Stimulated activated CD4-positive, alpha-beta T cell treated with anti-CD3 and anti-CD28 coated beads, TNF-alpha, amount 100 ng/mL, for 1 hour (primary cell): ENCODE results near the gene WDR36.
"Not testable (repeated sequence)": the region's sequence is repeated elsewhere in the genome, so short reads cannot be mapped to it uniquely, and the experiment has no call there.

Experiments used
- DNase-seq, 3 donors: peaks; one replicate each; pipeline ENCODE4 v3.0.0-alpha.2; 2020; ENCODE audit warnings: low read depth in 3 of 3, low spot score in 1 of 3

The WDR36 gene

DNA sequence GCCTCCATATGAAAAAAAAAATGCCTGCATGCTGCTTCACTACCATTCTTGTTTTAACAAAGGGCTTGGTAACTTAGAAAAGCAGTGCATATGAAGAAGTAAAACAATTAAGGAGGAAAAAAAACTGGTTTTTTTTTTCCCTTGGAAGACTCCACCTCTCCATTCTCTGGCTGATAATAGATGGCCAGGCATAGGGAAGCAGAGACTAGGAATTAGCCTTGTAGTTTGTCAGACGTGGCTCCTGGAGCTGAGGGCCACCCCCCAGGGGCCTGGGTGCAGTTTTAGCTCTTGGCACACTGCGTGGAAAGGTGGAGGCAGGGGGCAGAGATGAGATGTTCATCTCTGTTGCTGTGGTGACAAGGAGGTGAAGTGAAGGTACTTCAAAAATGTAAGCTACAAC, 42.7 kb downstream of the WDR36 start:
- DNase-seq = no peak

DNA sequence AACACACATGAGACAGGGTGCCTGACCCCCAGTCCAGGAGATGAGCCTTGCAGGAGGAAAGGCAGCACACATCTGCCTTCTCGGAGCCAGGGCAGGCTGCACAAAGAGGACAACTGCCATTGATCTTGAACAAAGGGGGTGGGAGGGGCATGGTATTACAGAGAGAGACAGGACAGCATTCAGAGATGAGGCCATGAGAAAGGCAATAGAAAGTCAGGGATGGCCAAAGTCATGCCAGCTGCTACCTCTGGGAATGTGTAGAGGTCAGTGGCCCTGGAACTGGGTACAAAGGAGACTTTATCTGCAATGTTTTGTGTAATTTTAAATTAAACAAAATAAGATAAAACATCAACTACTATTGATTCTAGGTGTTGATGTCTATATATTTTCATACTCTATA, 43.2 kb downstream of the WDR36 start:
- no peak for DNase-seq

DNA sequence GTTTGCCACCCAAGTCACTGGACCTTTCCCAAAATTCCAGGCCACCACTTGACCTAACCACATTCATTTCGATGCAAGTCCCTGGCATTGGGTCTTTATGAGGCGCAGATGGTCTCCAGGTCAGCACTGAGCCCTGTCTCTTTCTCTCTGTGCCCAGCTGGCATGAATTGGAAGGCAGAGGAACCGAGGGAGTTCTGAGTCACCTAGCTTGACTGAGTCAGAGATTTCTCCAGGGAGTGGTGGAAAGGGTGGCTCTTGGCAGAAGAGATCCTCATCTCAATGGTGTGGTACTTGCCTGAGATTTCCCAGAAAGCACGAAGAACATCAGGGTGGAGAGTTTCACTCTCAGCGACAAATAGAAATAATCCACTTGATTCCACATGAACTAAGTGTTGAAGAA, 43.8 kb downstream of the WDR36 start:
- DNase-seq = no peak

DNA sequence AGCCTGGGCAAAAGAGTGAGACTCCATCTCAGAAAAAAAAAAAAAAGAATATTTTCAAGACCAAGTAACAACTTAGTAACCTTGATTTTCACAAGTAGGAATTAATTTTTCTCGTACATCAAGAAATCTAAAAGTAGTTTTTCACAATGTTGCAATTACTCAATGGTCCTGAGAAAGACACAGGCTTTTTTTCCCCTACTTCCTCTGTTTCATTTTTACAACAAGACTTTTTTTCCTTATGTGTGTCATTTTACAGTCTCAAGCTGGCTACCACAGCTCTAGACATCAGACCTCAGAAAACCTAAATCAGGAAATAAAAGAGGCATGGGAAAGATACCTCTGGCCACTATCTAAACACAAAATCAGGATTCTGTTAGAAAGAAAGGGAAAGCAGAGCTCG, 45.9 kb downstream of the WDR36 start:
- DNase-seq = no peak

DNA sequence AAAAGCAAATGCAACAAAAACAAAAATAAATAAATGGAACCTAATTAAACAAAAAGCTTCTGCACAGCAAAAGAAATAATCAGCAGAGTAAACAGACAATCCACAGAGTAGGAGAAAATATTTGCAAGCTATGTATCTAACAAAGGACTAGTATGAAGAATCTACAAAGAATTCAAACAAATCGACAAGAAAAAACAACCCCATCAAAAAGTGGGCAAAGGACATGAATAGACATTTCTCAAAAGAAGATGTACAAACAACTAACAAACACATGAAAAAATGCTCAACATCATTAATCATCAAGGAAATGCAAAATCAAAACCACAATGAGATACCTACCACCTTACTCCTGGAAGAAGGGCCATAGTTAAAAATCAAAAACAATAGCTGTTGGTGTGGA, 49.3 kb downstream of the WDR36 start:
- not testable (repeated sequence) for DNase-seq

DNA sequence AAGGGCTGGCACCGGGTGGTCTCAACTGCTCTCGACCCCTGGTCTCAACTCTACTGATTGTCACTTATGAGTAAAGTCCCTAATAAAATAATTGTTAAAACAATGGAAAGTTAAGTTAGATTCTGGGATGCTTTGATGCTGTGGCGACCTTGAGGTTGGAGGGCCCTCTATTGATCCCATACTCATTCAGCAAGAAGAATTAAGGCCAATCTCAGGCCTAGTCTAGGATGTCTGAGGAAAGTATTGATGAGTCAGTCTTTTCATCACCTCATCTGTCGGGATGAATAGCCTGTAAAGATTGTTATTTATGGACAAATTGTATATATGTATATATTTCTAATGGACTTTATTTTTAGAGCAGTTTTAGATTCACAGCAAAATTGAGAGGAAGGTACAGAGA, 50.8 kb downstream of the WDR36 start:
- DNase-seq = no peak

DNA sequence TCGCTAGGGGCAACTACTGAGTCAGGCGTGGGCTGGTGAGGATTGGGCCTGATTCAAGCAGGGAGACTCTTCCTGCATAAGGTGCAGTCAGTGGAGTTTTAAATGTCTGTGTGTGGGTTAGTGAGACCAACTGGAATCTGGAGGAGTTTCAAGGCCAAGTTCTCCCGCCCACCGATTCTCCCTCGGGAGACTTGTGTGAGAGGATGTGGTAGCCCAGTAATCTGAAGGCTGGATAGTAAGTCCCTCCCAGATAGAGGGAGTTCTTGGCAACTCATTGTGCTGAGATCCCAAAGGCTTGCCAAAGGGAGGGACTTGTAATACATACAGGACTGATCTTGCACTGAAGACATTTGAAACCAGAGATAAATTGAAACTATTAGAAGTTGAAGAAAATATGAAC, 51.8 kb downstream of the WDR36 start:
- DNase-seq = no peak

DNA sequence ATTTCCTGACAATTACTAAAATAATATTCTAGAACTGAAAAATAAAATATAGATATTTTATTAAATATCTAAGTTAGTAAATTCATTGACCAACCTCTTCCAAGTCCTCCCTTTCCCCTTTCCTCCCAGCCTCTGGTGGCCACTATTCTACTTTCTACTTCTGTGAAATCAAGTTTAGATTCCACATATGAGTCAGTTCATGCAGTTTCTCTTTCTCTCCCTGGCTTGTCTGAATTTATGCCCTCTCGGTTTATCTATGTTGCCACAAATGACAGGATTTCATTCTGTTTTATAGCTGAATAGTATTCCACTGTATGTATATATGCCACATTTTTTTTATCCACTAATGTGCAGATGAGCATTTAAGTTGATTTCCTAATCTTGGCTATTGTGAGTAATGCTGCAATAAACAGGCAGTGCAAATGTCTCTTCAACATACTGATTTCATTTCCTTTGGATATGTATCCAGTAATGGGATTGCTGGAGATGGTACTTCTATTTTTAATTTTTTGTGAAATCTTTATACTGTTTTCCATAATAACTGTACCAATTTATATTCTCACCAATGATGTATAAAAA, 52.3 kb downstream of the WDR36 start:
- no peak for DNase-seq

DNA sequence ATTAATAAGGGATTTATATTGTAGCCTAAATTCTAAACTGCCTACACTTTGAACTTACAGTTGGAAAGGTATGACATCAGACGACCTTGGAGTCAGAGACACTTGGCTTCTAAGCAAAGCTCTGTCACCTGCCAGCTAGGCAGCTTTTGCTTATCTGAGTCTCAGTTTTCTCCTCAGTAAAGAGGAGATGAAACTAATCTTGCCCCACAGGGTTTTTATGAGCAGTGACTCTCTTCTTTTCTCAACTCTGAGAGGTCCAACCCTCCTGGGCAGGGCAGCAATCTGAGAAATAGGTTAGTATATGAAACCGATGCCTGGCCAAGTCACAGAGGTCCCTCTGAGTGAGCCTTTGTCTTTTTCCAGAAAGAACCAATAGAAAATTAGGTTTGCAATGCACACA, 53.9 kb downstream of the WDR36 start:
- no peak for DNase-seq

DNA sequence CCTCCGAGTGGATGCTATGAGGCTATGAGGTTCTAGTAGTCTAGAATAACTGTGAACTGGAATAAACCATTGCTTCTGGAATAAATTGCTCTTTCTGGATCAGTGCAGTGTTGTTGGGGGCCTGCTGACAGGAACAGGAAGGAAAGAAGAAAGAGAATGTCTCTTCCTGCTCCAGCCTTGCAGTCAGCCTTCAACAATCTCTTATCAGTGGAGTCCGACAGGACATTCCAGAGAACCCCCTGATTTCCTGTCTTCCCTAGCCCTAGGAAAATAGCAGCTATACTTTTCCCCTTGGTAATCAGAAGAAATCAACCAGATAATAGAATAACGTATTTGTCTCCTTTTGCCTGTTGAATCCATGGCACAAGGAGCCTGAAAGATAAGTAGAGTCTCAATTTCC, 55.4 kb downstream of the WDR36 start:
- DNase-seq = no peak

DNA sequence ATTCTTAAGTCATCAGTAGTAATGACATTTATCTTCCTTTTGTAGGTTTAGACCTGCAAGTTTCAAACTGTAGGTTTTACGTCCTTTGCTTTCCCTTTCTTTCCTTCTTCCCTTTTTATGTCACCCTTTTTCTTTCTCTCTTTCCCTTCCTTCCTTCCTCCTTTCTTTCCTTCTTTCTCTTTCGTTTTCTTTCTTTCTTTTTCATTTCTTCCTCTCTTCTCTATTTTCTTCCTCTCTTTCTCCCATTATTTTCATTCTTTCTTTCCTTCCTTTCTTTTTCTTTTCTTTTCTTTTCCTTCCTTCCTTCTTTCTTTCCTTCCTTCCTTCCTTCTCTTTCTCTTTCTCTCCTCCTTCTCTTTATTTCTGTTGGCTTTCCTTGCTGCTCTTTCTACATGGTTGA, 59.9 kb downstream of the WDR36 start:
- no peak for DNase-seq

DNA sequence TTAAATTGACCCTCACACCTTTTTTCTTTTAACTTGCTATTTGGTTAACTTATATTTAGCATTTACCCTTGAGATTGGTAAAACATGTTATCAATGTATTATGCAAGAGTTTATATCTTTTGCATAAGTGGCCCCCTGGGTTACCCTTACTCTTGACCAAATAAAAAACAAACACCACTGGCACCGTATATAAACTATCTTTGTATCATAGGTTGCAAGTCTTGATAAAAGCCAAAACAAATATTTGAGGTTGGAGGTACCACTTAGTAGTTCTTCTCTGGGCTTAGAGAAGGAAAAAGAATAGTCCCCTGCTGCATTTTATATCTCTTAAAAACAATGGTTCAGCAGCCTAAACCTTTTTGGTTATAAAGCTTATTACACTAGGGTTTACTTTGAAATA, 61.3 kb downstream of the WDR36 start:
- no peak for DNase-seq

DNA sequence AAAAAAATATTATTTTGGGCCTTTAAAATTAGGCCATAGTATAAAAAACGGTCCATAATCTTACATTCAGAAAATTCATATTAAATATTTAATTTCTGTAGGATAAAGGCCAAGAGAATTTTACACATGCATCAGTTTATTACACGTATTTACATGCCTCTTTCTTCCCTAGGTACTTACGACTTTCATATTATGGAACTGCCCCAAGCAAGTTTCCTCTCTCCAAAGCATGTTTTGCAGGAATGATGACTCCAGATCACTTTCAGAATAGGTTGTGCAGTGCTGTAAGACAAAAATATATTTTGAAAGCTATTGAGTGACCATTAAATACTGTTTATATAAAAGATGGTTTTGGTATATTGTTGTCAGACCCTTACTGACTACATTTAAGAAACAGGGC, 61.8 kb downstream of the WDR36 start:
- no peak for DNase-seq

DNA sequence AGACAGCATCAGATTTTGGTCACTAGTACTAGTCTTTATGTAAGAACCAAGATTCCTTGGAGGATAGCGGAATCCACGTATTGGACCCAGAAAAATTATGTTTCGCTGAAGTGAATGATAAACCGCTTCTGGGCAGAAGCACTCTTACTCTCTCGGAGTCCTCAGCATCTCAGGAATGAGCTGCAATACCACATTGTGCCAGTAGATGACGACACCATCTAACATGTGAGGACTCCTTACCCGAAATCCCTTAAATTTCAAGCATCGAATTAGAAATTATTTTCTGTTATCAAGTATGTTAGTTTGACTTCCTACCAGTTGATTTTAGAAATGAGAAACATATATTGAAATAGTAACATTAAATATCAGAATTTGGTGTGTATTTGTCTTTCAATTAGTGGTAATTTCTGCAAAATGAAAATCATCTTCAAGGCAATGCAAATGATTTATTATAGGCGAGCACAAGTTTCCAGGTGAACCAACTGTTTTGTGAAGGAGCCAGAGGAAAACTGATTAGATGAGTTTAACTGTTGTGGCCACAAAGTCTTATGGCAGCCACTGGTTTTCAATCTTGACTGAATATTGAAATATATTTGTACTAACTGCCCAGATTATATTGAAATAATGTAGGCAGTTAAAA, 66.1 kb downstream of the WDR36 start:
- DNase-seq = peak; percentile 54 to 69 (median 57)

DNA sequence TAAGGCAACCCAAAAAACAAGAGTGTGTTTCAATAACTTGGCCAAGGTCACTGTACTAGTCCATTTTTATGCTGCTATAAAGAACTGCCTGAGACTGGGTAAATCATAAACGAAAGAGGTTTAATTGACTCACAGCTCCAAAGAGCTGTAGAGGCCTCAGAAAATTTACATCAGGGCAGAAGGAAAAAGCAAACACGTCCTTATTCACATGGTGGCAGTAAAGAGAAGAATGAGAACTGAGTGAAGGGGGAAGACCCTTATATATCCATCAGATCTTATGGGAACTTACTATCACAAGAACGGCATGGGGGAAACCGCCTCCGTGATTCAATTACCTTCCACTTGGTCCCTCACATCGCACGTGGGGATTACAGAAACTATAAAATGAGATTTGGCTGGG, 67.7 kb downstream of the WDR36 start:
- no peak for DNase-seq

DNA sequence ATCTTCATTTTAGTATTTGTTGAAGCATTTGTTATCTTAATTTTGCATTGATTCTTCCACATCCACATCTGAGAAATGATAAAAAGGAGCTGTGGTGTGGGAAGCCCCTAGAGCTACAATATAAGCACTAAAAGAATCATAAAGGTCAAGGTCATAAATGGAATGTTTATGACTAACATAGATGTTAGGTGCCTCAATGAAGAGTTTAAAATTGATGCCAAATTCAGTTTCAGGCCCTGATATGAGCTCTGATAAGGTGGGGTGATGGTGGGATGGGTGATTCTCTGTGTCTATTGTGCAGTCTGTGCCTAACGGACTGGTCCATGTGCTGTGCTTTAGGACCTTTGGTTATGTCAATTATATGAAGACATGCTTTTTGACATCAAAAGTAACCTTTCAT, 70.9 kb downstream of the WDR36 start:
- DNase-seq = no peak

DNA sequence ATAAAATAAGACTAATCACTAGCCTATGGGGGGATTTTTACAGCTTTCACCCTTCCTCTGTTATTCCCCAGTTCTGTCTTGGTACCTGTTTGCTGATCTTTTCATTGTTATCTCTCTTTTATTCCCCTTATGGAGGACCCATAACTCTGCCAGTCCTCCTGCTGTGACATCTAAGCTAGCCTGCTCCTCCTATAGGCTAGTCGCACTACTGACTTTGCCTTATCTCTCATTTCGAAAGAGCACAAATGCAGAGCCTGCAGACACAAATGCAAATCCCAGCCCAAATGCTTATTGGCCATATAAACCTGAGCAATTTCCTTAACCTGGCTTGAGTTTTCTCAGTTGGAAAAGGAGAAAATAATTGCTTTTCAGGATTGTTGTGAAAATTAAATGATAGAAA, 72.9 kb downstream of the WDR36 start:
- no peak for DNase-seq

DNA sequence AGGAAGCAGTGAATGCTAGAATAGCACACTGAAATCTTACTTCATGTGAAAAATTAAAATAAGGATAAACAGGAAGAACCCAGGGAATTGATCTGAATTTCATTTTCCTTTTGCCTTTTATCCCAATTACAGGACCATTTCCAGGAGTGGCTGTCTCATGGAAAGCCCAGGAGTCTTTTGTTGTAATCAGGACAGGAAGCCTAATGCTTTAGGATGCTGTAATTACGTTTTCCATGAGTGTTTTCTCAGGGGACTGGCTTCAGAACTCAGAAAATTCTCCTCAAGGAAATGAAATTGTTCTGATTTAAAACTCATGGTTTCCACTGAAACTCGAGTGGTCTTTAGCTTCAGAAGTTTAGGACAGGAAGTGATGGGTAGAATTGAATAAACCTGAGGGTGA, 75.4 kb downstream of the WDR36 start:
- DNase-seq = no peak

DNA sequence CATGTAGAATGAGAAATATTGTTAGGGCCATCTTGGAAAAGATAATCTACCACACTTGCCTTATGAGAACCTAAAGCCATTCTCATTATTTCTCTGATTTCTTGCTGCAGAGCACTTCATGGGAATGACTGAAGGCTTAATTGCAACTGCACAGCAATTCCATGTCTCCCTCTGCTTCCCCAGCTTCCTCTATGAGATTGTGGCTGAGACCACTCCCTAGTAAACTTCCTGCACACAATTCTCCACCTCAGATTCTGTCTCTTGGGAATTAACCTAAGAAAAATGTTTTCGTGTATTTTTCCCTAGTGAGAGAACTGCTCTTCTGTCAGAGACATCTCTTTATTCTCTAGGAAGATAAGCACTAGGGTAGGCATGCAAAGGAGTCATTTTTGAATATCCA, 76.5 kb downstream of the WDR36 start:
- DNase-seq = no peak

DNA sequence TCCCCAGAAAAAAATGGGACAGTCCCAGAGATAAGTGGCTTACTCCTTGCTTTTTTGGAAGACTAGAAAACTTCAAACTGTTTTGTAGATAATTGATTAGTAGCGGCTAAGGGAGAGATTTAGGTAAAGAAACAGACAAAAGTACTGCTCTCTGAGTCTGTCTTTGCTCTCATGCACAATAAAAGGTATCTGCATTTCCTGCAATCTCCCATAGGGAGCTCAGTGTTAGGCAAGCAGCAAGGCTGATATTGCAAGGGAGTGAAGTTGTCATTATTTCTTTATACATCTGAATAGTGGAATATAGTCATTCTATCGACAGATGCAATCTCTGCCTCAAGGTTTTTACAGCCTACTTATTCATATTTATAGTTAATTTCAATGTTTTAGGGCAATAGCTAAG, 77.1 kb downstream of the WDR36 start:
- DNase-seq = no peak

DNA sequence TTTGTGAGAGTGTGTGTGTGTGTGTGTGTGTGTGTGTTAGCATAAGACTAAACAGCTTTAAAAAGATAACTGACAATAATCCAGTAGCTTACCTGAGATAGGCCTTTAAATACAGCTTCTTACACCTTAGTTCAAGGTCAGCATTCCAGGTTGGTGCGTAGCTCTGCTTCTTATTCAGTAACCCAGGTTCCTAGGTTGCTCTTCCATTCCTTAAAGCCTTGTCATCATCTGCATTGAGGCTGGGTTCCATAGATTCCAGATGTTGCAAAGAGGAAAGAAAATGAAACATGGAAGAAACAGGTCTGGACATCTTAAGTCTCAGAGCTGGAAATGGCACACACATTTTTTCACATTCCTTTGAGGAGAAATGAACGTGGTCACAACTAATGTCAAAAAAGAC, 78.1 kb downstream of the WDR36 start:
- DNase-seq = no peak

DNA sequence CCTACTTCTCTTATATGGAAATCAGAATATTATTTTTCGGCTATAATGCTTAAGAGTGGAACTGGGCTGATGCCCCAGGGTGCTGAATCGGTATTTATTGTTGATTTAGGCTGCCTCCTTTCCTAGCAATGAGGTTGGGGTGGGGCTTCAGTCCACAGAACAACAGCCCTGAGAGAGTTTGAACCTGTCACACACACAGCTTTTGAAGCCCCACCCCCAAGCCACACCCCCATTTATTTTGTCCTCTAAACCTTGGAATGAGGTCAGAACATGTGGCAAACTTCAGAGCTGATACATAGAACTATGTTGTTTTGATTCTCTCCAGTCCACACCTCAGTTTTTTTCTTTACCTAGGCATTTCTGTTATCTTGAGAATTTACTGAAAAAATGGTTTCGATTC, 80.4 kb downstream of the WDR36 start:
- no peak for DNase-seq

DNA sequence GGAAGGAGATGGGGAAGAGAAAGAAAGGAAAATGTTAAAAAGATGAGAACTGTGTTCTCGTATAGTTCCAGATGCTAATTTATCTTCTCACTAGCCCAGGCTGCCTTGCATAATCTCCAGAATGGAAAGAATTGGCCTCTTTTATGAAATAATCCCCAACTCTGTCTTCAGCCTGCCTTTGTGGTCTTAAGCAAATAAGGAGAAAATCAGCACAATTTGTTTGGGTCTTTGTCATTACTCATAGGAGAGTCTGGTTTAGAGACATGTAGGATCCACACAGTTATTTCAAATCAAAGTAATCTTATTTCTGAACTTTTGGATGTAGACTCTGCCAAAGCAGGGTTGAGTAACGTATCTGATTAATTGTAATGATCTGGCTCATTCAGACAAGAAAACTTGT, 81.3 kb downstream of the WDR36 start:
- no peak for DNase-seq
